ENCODE results near the gene SH3GLB2. TPM values are rescaled to one million over a fixed set of nuclear protein-coding genes. Genes with fewer than 3 reads are reported as not detected.

The SH3GLB2 gene
- total and polyA plus RNA-seq, 4 donors = 51.3 to 110 (median 71.7) TPM

DNA sequence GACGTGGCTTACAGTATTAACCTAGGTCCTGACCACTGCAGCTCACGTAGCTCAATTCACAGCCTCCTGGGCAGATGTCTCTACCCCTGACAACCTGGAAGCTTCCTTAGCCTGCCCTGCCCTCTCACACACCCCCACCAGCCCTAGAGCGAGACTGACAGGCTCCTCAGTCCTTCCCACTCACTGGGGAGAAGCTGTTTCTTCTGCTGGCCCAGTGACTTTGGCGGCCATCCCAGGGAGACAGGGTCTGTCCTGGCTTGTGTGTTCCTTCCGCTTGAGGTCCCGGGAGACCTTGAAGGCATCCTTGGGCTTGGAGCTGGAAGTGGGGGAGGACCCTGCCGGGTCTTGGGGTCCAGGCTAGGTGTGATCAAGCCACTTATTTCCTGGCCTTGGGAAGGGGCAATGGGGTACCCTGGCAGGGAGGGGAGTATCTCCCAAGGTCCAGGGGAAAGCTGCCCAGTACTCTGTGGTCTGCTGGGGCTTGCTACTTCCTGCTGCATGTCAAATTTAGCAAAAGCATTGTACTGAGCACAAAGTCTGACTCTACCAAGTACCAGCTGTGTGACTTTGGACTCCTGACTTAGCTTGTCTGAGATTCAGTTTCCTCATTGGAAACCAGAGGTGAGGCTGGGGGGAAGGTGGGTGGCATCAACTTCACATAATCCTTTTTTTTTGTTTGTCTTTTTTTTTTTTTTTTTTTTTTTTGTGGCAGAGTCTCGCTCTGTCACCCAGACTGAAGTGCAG is 10.2 kb upstream of the SH3GLB2 start:
- Histone ChIP-seq H3K4me1 (ENCODE audit: control insufficient read depth in 5 of 5, insufficient read depth in 5 of 5, low read length in 5 of 5) (peaks cover 0 to 20% (median 10%) of the 10 kb centered on the region in 5 donors), H3K4me3 (no peak overlapping the region), H3K27me3 (ENCODE audit: control insufficient read depth in 3 of 3, insufficient read depth in 3 of 3, low read length in 2 of 3) (no peaks in the 10 kb centered on the region), H3K27ac (ENCODE audit: low read depth in 1 of 2, low read length in 1 of 2) (peak overlapping the region in 1 of 2 donors; percentile 34), H3K36me3 (ENCODE audit: control insufficient read depth in 4 of 4, insufficient read depth in 4 of 4, low read length in 4 of 4) (peaks cover 3 to 13% (median 12%) of the 10 kb centered on the region in 4 donors), H3K9ac (ENCODE audit: insufficient read depth in 1 of 2, low read length in 2 of 2) (no peak overlapping the region), H3K9me3 (ENCODE audit: control insufficient read depth in 4 of 4, insufficient read depth in 3 of 4, low read length in 3 of 4) (no peaks in the 10 kb centered on the region)
- DNase-seq (peak in 1 of 3 donors; percentile 20), ATAC-seq (ENCODE audit: insufficient read depth, low FRiP score) (no peak)
- TF ChIP-seq, protein P1, sequence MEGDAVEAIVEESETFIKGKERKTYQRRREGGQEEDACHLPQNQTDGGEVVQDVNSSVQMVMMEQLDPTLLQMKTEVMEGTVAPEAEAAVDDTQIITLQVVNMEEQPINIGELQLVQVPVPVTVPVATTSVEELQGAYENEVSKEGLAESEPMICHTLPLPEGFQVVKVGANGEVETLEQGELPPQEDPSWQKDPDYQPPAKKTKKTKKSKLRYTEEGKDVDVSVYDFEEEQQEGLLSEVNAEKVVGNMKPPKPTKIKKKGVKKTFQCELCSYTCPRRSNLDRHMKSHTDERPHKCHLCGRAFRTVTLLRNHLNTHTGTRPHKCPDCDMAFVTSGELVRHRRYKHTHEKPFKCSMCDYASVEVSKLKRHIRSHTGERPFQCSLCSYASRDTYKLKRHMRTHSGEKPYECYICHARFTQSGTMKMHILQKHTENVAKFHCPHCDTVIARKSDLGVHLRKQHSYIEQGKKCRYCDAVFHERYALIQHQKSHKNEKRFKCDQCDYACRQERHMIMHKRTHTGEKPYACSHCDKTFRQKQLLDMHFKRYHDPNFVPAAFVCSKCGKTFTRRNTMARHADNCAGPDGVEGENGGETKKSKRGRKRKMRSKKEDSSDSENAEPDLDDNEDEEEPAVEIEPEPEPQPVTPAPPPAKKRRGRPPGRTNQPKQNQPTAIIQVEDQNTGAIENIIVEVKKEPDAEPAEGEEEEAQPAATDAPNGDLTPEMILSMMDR (IDR thresholded peaks at IDR 0.05; ENCODE audit: control extremely low read depth, extremely low read depth) = no peak
- WGBS, 2 donors = 75 to 82% methylated on average over 7 to 8 of the region's 8 CpGs

DNA sequence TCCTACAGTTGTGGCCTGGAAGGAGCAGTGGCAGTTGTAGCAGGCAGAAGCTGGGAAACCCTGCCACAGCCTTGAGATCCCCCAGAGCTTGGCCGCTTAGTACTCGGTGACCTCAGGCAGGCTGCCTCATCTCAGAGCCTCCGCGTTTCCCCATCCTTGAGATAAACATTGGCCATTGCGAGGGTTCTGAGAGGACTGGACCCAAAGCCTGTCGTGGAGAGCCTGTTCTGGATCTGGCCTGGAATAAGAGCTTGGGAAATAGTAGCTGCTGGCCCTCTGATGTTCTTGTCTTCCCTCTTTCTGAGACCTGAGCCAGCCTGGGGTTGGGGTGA is 9.6 kb upstream of the SH3GLB2 start:
- H3K9me3 ChIP-seq (ENCODE audit: control insufficient read depth in 4 of 4, insufficient read depth in 3 of 4, low read length in 3 of 4) = no peaks in the 10 kb centered on the region
- no peaks in the 10 kb centered on the region for H3K27me3 ChIP-seq (ENCODE audit: control insufficient read depth in 3 of 3, insufficient read depth in 3 of 3, low read length in 2 of 3)
- DNase-seq = no peak
- ATAC-seq (ENCODE audit: insufficient read depth, low FRiP score) = no peak
- TF ChIP-seq, protein P1 (IDR thresholded peaks at IDR 0.05; ENCODE audit: control extremely low read depth, extremely low read depth) = no peak
- peaks cover 0 to 20% (median 10%) of the 10 kb centered on the region in 5 donors for H3K4me1 ChIP-seq (ENCODE audit: control insufficient read depth in 5 of 5, insufficient read depth in 5 of 5, low read length in 5 of 5)
- H3K4me3 ChIP-seq = no peak overlapping the region
- 47 to 61% methylated on average over 6 of the region's 6 CpGs for WGBS, 2 donors
- no peak overlapping the region for H3K9ac ChIP-seq (ENCODE audit: insufficient read depth in 1 of 2, low read length in 2 of 2)
- H3K36me3 ChIP-seq (ENCODE audit: control insufficient read depth in 4 of 4, insufficient read depth in 4 of 4, low read length in 4 of 4) = peaks cover 3 to 13% (median 11%) of the 10 kb centered on the region in 4 donors
- no peak overlapping the region for H3K27ac ChIP-seq (ENCODE audit: low read depth in 1 of 2, low read length in 1 of 2)

DNA sequence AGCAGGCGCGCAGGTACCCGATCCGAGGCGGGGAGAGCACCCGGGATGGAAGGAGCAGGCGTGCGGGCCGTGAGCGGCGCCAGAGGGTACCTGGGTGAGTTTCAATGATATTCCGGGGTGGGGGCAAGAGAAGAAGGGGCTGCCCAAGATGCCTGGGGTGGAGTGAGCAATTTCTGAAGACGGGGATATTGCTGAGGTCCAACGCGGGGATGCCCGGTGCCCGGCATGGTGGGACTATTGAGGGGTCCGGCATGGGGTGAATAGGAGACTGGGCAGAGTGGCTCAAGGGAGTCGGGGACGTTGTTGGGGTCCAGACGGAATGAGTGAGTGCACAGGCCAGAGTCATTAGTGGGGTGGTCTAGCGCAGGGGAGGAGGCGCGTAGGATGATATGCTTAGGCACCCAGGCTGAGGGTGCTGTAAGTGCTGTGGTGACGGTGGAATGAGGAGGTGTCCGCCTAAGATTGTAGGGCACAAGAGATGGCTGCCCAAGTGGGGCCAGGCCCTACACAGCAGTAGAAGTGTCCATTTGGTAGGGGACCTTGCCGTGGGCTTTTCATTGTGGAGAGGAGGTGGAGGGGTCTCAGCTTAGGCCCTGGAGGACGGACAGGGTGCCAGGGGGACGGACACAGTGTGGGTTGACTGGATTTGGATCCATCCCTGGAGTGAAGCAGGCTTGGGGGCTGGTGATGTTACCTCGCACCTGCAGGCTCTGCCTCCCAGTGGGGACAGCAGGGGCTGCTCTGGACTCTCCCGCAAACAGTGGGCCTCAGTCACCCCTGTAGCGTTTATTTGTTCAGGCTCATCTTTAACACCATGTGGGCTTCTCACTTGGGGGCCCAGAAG is 9.0 kb upstream of the SH3GLB2 start:
- DNase-seq (no peak), ATAC-seq (ENCODE audit: insufficient read depth, low FRiP score) (no peak)
- peaks cover 3 to 9% (median 7%) of the 10 kb centered on the region in 4 donors for H3K36me3 ChIP-seq (ENCODE audit: control insufficient read depth in 4 of 4, insufficient read depth in 4 of 4, low read length in 4 of 4)
- H3K27me3 ChIP-seq (ENCODE audit: control insufficient read depth in 3 of 3, insufficient read depth in 3 of 3, low read length in 2 of 3) = no peaks in the 10 kb centered on the region
- TF ChIP-seq, protein P1 (IDR thresholded peaks at IDR 0.05; ENCODE audit: control extremely low read depth, extremely low read depth) = no peak
- H3K27ac ChIP-seq (ENCODE audit: low read depth in 1 of 2, low read length in 1 of 2) = peak overlapping the region; percentile 80 to 86
- peak overlapping the region; percentile 93 for H3K4me3 ChIP-seq
- 13 to 16% methylated on average over 32 of the region's 32 CpGs for WGBS, 2 donors
- H3K9ac ChIP-seq (ENCODE audit: insufficient read depth in 1 of 2, low read length in 2 of 2) = peak overlapping the region in 1 of 2 donors; percentile 16
- no peaks in the 10 kb centered on the region for H3K9me3 ChIP-seq (ENCODE audit: control insufficient read depth in 4 of 4, insufficient read depth in 3 of 4, low read length in 3 of 4)
- peaks cover 0 to 20% (median 10%) of the 10 kb centered on the region in 5 donors for H3K4me1 ChIP-seq (ENCODE audit: control insufficient read depth in 5 of 5, insufficient read depth in 5 of 5, low read length in 5 of 5)
